Activated CD4-positive, alpha-beta T cell treated with anti-CD3 and anti-CD28 coated beads, Interleukin-2, amount 10 ng/mL, durations not matched to agents 7 days and 5 days (primary cell): Measurements from ENCODE around the gene ADCY3. TPM values are rescaled to one million over a fixed set of nuclear protein-coding genes. Genes with fewer than 3 reads are reported as not detected.

Source experiments
- CTCF ChIA-PET: fragments of 350-600 bp; sonication (Branson Sonifier 250); formaldehyde crosslinking; loops from one replicate; lab custom pipeline; 2021; ENCODE audit warnings: antibody characterized with exemption; lab: Charles Lee
- POLR2A ChIA-PET: fragments of 350-600 bp; sonication (Branson Sonifier 250); formaldehyde crosslinking; loops from one replicate; lab custom pipeline; 2021; ENCODE audit warnings: antibody characterized with exemption; lab: Charles Lee
- DNase-seq: peaks from one replicate; pipeline ENCODE4 v3.0.0-alpha.2; 2020
- H3K27ac Mint-ChIP-seq: one replicate; pipeline ENCODE4 v1.8.0; 2021; ENCODE audit warnings: mild to moderate bottlenecking, moderate library complexity, mixed read lengths
- H3K27me3 Mint-ChIP-seq: one replicate; pipeline ENCODE4 v1.8.0; 2021; ENCODE audit warnings: mixed read lengths
- H3K36me3 Mint-ChIP-seq: one replicate; pipeline ENCODE4 v1.8.0; 2021; ENCODE audit warnings: low read depth, mixed read lengths
- H3K4me1 Mint-ChIP-seq: one replicate; pipeline ENCODE4 v1.8.0; 2021; ENCODE audit warnings: mixed read lengths
- H3K4me3 Mint-ChIP-seq: one replicate; pipeline ENCODE4 v1.8.0; 2021; ENCODE audit warnings: mild to moderate bottlenecking, moderate library complexity, mixed read lengths
- H3K9me3 Mint-ChIP-seq: one replicate; pipeline ENCODE4 v1.8.0; 2021; ENCODE audit warnings: mixed read lengths
- total RNA-seq, 2 experiments: library from RNA; stranded (reverse); gene quantifications; one replicate each; pipeline ENCODE4 v1.2.3, GENCODE V29; 2021

ADCY3 gene
- total RNA-seq, 2 experiments from 2014 or later: 60.8 to 67.2 TPM

GRCh38 chr2:24945907-24946306 is 25.9 kb upstream of the ADCY3 start:
- no peak for DNase-seq
- no peak overlapping the region for H3K4me3 Mint-ChIP-seq
- no peaks in the 10 kb centered on the region for H3K27me3 Mint-ChIP-seq
- ChIA-PET CTCF (interaction anchor here (1.3 kb wide), 1 partner anchor 19 kb away, joined by 3 read pairs; no protein-coding TSS in a partner anchor), POLR2A (no interaction called here)
- H3K36me3 Mint-ChIP-seq: peaks cover 20% of the 10 kb centered on the region
- peak overlapping the region; percentile 76 for H3K27ac Mint-ChIP-seq
- no peaks in the 10 kb centered on the region for H3K9me3 Mint-ChIP-seq
- H3K4me1 Mint-ChIP-seq: peaks cover 4% of the 10 kb centered on the region

- ChIA-PET POLR2A (no interaction called here), CTCF (interaction anchor here (0.6 to 2.7 kb wide), 8 partner anchors 10 to 787 kb away, joined by 3 to 15 read pairs (median 3); no protein-coding TSS in a partner anchor)
- no peaks in the 10 kb centered on the region for H3K27me3 Mint-ChIP-seq
- H3K4me3 Mint-ChIP-seq: no peak overlapping the region
- H3K4me1 Mint-ChIP-seq: peaks cover 4% of the 10 kb centered on the region
- H3K27ac Mint-ChIP-seq: no peak overlapping the region
- H3K36me3 Mint-ChIP-seq: peaks cover 17% of the 10 kb centered on the region
- DNase-seq: no peak
- H3K9me3 Mint-ChIP-seq: no peaks in the 10 kb centered on the region
Observed at GRCh38 chr2:24943427-24944053, 23.5 kb upstream of the ADCY3 start.

GRCh38 chr2:24939353-24939752 is 19.3 kb upstream of the ADCY3 start:
- POLR2A ChIA-PET: no interaction called here
- H3K27me3 Mint-ChIP-seq: no peaks in the 10 kb centered on the region
- H3K4me1 Mint-ChIP-seq: no peaks in the 10 kb centered on the region
- no peak overlapping the region for H3K27ac Mint-ChIP-seq
- no peak overlapping the region for H3K4me3 Mint-ChIP-seq
- DNase-seq: no peak
- H3K9me3 Mint-ChIP-seq: no peaks in the 10 kb centered on the region
- CTCF ChIA-PET: interaction anchor here (1.1 kb wide), 1 partner anchor 166 kb away, joined by 3 read pairs; no protein-coding TSS in a partner anchor
- peaks cover 2% of the 10 kb centered on the region for H3K36me3 Mint-ChIP-seq

- H3K4me3 Mint-ChIP-seq: no peak overlapping the region
Observed at GRCh38 chr2:24937236-24937635, 17.2 kb upstream of the ADCY3 start.

GRCh38 chr2:24935145-24935544 is 15.1 kb upstream of the ADCY3 start:
- ChIA-PET CTCF (interaction anchor here (0.6 kb wide), 1 partner anchor 651 kb away, joined by 3 read pairs; no protein-coding TSS in a partner anchor), POLR2A (no interaction called here)
- H3K4me3 Mint-ChIP-seq: no peak overlapping the region
- no peaks in the 10 kb centered on the region for H3K9me3 Mint-ChIP-seq
- H3K27me3 Mint-ChIP-seq: no peaks in the 10 kb centered on the region
- H3K27ac Mint-ChIP-seq: no peak overlapping the region
- DNase-seq: no peak
- peaks cover 6% of the 10 kb centered on the region for H3K4me1 Mint-ChIP-seq
- no peaks in the 10 kb centered on the region for H3K36me3 Mint-ChIP-seq

More at GRCh38 chr2:24937236-24937635, 17.2 kb upstream of the ADCY3 start:
- no peak for DNase-seq
- Mint-ChIP-seq H3K36me3 (no peaks in the 10 kb centered on the region), H3K9me3 (no peaks in the 10 kb centered on the region), H3K4me1 (no peaks in the 10 kb centered on the region), H3K27me3 (no peaks in the 10 kb centered on the region), H3K27ac (no peak overlapping the region)
- ChIA-PET POLR2A (no interaction called here), CTCF (interaction anchor here (1.0 kb wide), 1 partner anchor 18 kb away, joined by 3 read pairs; no protein-coding TSS in a partner anchor)

- no peak overlapping the region for H3K4me3 Mint-ChIP-seq
- no peak for DNase-seq
- CTCF ChIA-PET: interaction anchor here (0.7 to 0.8 kb wide), 2 partner anchors 11 to 12 kb away, joined by 3 read pairs; no protein-coding TSS in a partner anchor
- peaks cover 6% of the 10 kb centered on the region for H3K4me1 Mint-ChIP-seq
- H3K27me3 Mint-ChIP-seq: no peaks in the 10 kb centered on the region
- no peaks in the 10 kb centered on the region for H3K36me3 Mint-ChIP-seq
- POLR2A ChIA-PET: no interaction called here
- no peak overlapping the region for H3K27ac Mint-ChIP-seq
- H3K9me3 Mint-ChIP-seq: no peaks in the 10 kb centered on the region
Observed at GRCh38 chr2:24932715-24933114, 12.7 kb upstream of the ADCY3 start.

- Mint-ChIP-seq H3K4me3 (no peak overlapping the region), H3K9me3 (no peaks in the 10 kb centered on the region), H3K4me1 (peaks cover 6% of the 10 kb centered on the region), H3K27ac (no peak overlapping the region), H3K27me3 (no peaks in the 10 kb centered on the region), H3K36me3 (no peaks in the 10 kb centered on the region)
- no peak for DNase-seq
- ChIA-PET POLR2A (no interaction called here), CTCF (interaction anchor here (0.6 kb wide), 1 partner anchor 22 kb away, joined by 3 read pairs; no protein-coding TSS in a partner anchor)
Observed at GRCh38 chr2:24930768-24931167, 10.7 kb upstream of the ADCY3 start.

- POLR2A ChIA-PET: no interaction called here
- Mint-ChIP-seq H3K27me3 (no peaks in the 10 kb centered on the region), H3K36me3 (no peaks in the 10 kb centered on the region), H3K4me3 (no peak overlapping the region), H3K9me3 (no peaks in the 10 kb centered on the region), H3K4me1 (peaks cover 6% of the 10 kb centered on the region), H3K27ac (no peak overlapping the region)
- DNase-seq: no peak
- CTCF ChIA-PET: no interaction called here
Observed at GRCh38 chr2:24929230-24929629, 9.2 kb upstream of the ADCY3 start.

GRCh38 chr2:24928036-24928435 is 8.0 kb upstream of the ADCY3 start:
- Mint-ChIP-seq H3K9me3 (no peaks in the 10 kb centered on the region), H3K4me3 (no peak overlapping the region), H3K36me3 (no peaks in the 10 kb centered on the region), H3K27me3 (no peaks in the 10 kb centered on the region), H3K4me1 (peaks cover 6% of the 10 kb centered on the region), H3K27ac (no peak overlapping the region)
- CTCF ChIA-PET: no interaction called here
- no peak for DNase-seq
- POLR2A ChIA-PET: no interaction called here

GRCh38 chr2:24926602-24927252 is 6.7 kb upstream of the ADCY3 start:
- Mint-ChIP-seq H3K4me1 (peaks cover 6% of the 10 kb centered on the region), H3K9me3 (no peaks in the 10 kb centered on the region), H3K4me3 (no peak overlapping the region), H3K27me3 (no peaks in the 10 kb centered on the region), H3K27ac (no peak overlapping the region), H3K36me3 (no peaks in the 10 kb centered on the region)
- ChIA-PET POLR2A (interaction anchor here (0.7 kb wide), 1 partner anchor 459 kb away, joined by 3 read pairs; no protein-coding TSS in a partner anchor), CTCF (interaction anchor here (1.5 kb wide), 1 partner anchor 19 kb away, joined by 3 read pairs; no protein-coding TSS in a partner anchor)
- peak; percentile 14 for DNase-seq

- POLR2A ChIA-PET: interaction anchor here (0.7 kb wide), 1 partner anchor 459 kb away, joined by 3 read pairs; no protein-coding TSS in a partner anchor
- CTCF ChIA-PET: interaction anchor here (1.5 kb wide), 1 partner anchor 19 kb away, joined by 3 read pairs; no protein-coding TSS in a partner anchor
- Mint-ChIP-seq H3K4me3 (no peak overlapping the region), H3K36me3 (no peaks in the 10 kb centered on the region), H3K27ac (no peak overlapping the region), H3K4me1 (peaks cover 6% of the 10 kb centered on the region), H3K27me3 (no peaks in the 10 kb centered on the region), H3K9me3 (no peaks in the 10 kb centered on the region)
- DNase-seq: no peak
Observed at GRCh38 chr2:24926220-24926601, 6.2 kb upstream of the ADCY3 start.

- Mint-ChIP-seq H3K4me3 (no peak overlapping the region), H3K36me3 (no peaks in the 10 kb centered on the region), H3K27ac (no peak overlapping the region), H3K27me3 (no peaks in the 10 kb centered on the region), H3K9me3 (no peaks in the 10 kb centered on the region), H3K4me1 (peaks cover 6% of the 10 kb centered on the region)
- no peak for DNase-seq
- ChIA-PET CTCF (no interaction called here), POLR2A (interaction anchor here (0.7 kb wide), 1 partner anchor 458 kb away, joined by 3 read pairs; no protein-coding TSS in a partner anchor)
Observed at GRCh38 chr2:24925815-24926214, 5.8 kb upstream of the ADCY3 start.

- H3K27me3 Mint-ChIP-seq: no peaks in the 10 kb centered on the region
- no peak overlapping the region for H3K27ac Mint-ChIP-seq
- POLR2A ChIA-PET: no interaction called here
- CTCF ChIA-PET: interaction anchor here (0.5 to 1.2 kb wide), 4 partner anchors 9 to 346 kb away, joined by 3 to 5 read pairs (median 3); no protein-coding TSS in a partner anchor
- peaks cover 7% of the 10 kb centered on the region for H3K4me1 Mint-ChIP-seq
- no peaks in the 10 kb centered on the region for H3K36me3 Mint-ChIP-seq
- no peak overlapping the region for H3K4me3 Mint-ChIP-seq
- DNase-seq: no peak
- no peaks in the 10 kb centered on the region for H3K9me3 Mint-ChIP-seq
Observed at GRCh38 chr2:24924732-24925131, 4.7 kb upstream of the ADCY3 start.
